K562 (cell line): ENCODE measurements around the gene SCRN2. TPM values are rescaled to one million over a fixed set of nuclear protein-coding genes. Genes with fewer than 3 reads are reported as not detected.
A peak's percentile ranks its signal among the peaks of the same experiment; 100 is the strongest.

Experiments used
- ATF7 ChIP-seq: fragments of 450-650 bp; IDR thresholded peaks from 2 replicates; pipeline ENCODE4 v1.7.1; 2014; ENCODE audit warnings: mild to moderate bottlenecking, moderate library complexity
- CC2D1A ChIP-seq: fragments of 450-650 bp; IDR thresholded peaks from 2 replicates; pipeline ENCODE4 v1.6.1; 2017; ENCODE audit warnings: mild to moderate bottlenecking
- CEBPG ChIP-seq, 3 experiments: fragments of 200-800 bp in 1 of 3; sonication (Bioruptor generic) in 1 of 3; sonication (generic) in 1 of 3; formaldehyde crosslinking in 1 of 3; IDR thresholded peaks in 2 of 3; conservative IDR thresholded peaks in 1 of 3; 2 replicates each; pipeline versions ENCODE4 v1.6.1 to v1.8.0; 2016 to 2022; ENCODE audit warnings: missing compliant biosample characterization in 2 of 3, missing genetic modification characterization in 2 of 3, mild to moderate bottlenecking in 1 of 3, missing genetic modification reagents in 1 of 3
- CTBP1 ChIP-seq: fragments of 450-650 bp; IDR thresholded peaks from 2 replicates; pipeline ENCODE4 v1.6.1; 2016; ENCODE audit warnings: borderline replicate concordance
- CXXC5 ChIP-seq: fragments of 250-450 bp; sonication (Bioruptor Pico); IDR thresholded peaks from 2 replicates; pipeline ENCODE4 v1.8.0; 2022; ENCODE audit warnings: inconsistent platforms, mild to moderate bottlenecking, moderate library complexity
- FOSL1 ChIP-seq: fragments of 200-800 bp; sonication (Bioruptor generic); conservative IDR thresholded peaks from 2 replicates; pipeline ENCODE4 v1.6.1; 2016; ENCODE audit warnings: missing genetic modification characterization, missing compliant biosample characterization
- FOXK2 ChIP-seq, 2 experiments: fragments of 450-650 bp; IDR thresholded peaks in 1 of 2; conservative IDR thresholded peaks in 1 of 2; 2 replicates each; pipeline ENCODE4 v1.6.1; 2016; ENCODE audit warnings: low read depth in 2 of 2, mild to moderate bottlenecking in 1 of 2
- HSF4 ChIP-seq: fragments of 250-450 bp; sonication (Bioruptor Pico); IDR thresholded peaks from 2 replicates; pipeline ENCODE4 v2.1.2; 2022; ENCODE audit warnings: mild to moderate bottlenecking, moderate library complexity, borderline replicate concordance
- LCOR ChIP-seq: sonication (generic); formaldehyde crosslinking; IDR thresholded peaks from 2 replicates; pipeline ENCODE4 v1.8.0; 2022; ENCODE audit warnings: mild to moderate bottlenecking, missing genetic modification reagents
- MTA2 ChIP-seq: fragments of 450-650 bp; IDR thresholded peaks from 2 replicates; pipeline ENCODE4 v1.6.1; 2016; ENCODE audit warnings: low read depth
- MTA3 ChIP-seq: fragments of 450-650 bp; formaldehyde crosslinking; IDR thresholded peaks from 2 replicates; pipeline ENCODE4 v1.6.1; 2017; ENCODE audit warnings: mild to moderate bottlenecking, borderline replicate concordance
- NCOA4 ChIP-seq: fragments of 450-650 bp; IDR thresholded peaks from 2 replicates; pipeline ENCODE4 v1.6.1; 2018; ENCODE audit warnings: mild to moderate bottlenecking; ENCODE audit not compliant: partially characterized antibody
- NFYB ChIP-seq: IDR thresholded peaks from 2 replicates; pipeline ENCODE4 v1.6.1; 2011; ENCODE audit warnings: mild to moderate bottlenecking, moderate library complexity; ENCODE audit not compliant: insufficient read length; ENCODE audit errors: extremely low read depth
- RBBP5 ChIP-seq: fragments of 200-600 bp; sonication (generic); IDR thresholded peaks from 2 replicates; pipeline ENCODE4 v1.6.1; 2012; ENCODE audit warnings: borderline replicate concordance, mild to moderate bottlenecking, low read length, control low read depth, inconsistent platforms; ENCODE audit not compliant: insufficient read depth, poor library complexity, severe bottlenecking
- RBFOX2 ChIP-seq: fragments of 200-400 bp; formaldehyde crosslinking; IDR thresholded peaks from 2 replicates; pipeline ENCODE4 v1.6.1; 2017; ENCODE audit warnings: low read depth, mild to moderate bottlenecking, low read length, moderate library complexity
- RCOR1 ChIP-seq, 2 experiments: IDR thresholded peaks; 2 replicates each; pipeline ENCODE4 v1.6.1; 2012; ENCODE audit warnings: low read depth in 2 of 2, low read length in 2 of 2, borderline replicate concordance in 1 of 2, improper control_type of control experiment in 1 of 2
- TAF15 ChIP-seq: fragments of 200-400 bp; formaldehyde crosslinking; IDR thresholded peaks from 2 replicates; pipeline ENCODE4 v1.6.1; 2017; ENCODE audit warnings: mild to moderate bottlenecking, low read depth, low read length, moderate library complexity
- TBP ChIP-seq: optimal IDR thresholded peaks from 2 replicates; pipeline ENCODE3; 2011; ENCODE audit warnings: low read depth, low read length, improper control_type of control experiment
- ZNF12 ChIP-seq: sonication (generic); formaldehyde crosslinking; IDR thresholded peaks from 2 replicates; pipeline ENCODE4 v1.4.0; 2020; ENCODE audit warnings: mild to moderate bottlenecking, missing genetic modification reagents
- ZNF57 ChIP-seq: fragments of 450-650 bp; formaldehyde crosslinking; IDR thresholded peaks from 2 replicates; pipeline ENCODE4 v1.4.0; 2020; ENCODE audit warnings: mild to moderate bottlenecking, moderate library complexity
- polyA plus RNA-seq, 8 experiments: library from polyadenylated mRNA; depleted of rRNA in 4 of 8; stranded (reverse) in 5 of 8; unstranded in 3 of 8; fragments of >200 nt; fragmentation: Nextera tagmentation in 2 of 8; fragmentation: Illumina TruSeq in 1 of 8; extraction: Ambion mirVana in 2 of 8; extraction: Trizol in 1 of 8; gene quantifications; 2 replicates each; pipeline versions ENCODE4 v1.2.1 to v1.2.3, GENCODE V29; 2011 to 2014; ENCODE audit warnings: inconsistent platforms in 1 of 8, missing spikeins in 1 of 8
- total RNA-seq, 7 experiments: library from RNA; depleted of rRNA in 6 of 7; stranded (reverse); fragments of >200 nt in 6 of 7; fragmentation: Illumina TruSeq in 2 of 7; extraction: Trizol in 2 of 7; gene quantifications; 2 replicates each; pipeline versions ENCODE4 v1.2.1 to v1.2.3, GENCODE V29; 2011 to 2021; ENCODE audit warnings: low replicate concordance in 1 of 7
- TF ChIP-seq, protein P1 (sequence below): fragments of 450-650 bp; IDR thresholded peaks from 2 replicates; pipeline ENCODE4 v1.6.1; 2014; ENCODE audit warnings: low read depth, mild to moderate bottlenecking, moderate library complexity, borderline replicate concordance
- TF ChIP-seq, protein P2 (sequence below): fragments of 250-450 bp; sonication (Bioruptor Pico); IDR thresholded peaks from 2 replicates; pipeline ENCODE4 v1.4.0; 2020; ENCODE audit warnings: mild to moderate bottlenecking, moderate library complexity

SCRN2 gene
- total and polyA plus RNA-seq, 9 of the 15 experiments (the other 6 are each of a cell fraction or from before 2014, with no cell fraction given): 0.25 to 32.9 (median 13.6) TPM

DNA sequence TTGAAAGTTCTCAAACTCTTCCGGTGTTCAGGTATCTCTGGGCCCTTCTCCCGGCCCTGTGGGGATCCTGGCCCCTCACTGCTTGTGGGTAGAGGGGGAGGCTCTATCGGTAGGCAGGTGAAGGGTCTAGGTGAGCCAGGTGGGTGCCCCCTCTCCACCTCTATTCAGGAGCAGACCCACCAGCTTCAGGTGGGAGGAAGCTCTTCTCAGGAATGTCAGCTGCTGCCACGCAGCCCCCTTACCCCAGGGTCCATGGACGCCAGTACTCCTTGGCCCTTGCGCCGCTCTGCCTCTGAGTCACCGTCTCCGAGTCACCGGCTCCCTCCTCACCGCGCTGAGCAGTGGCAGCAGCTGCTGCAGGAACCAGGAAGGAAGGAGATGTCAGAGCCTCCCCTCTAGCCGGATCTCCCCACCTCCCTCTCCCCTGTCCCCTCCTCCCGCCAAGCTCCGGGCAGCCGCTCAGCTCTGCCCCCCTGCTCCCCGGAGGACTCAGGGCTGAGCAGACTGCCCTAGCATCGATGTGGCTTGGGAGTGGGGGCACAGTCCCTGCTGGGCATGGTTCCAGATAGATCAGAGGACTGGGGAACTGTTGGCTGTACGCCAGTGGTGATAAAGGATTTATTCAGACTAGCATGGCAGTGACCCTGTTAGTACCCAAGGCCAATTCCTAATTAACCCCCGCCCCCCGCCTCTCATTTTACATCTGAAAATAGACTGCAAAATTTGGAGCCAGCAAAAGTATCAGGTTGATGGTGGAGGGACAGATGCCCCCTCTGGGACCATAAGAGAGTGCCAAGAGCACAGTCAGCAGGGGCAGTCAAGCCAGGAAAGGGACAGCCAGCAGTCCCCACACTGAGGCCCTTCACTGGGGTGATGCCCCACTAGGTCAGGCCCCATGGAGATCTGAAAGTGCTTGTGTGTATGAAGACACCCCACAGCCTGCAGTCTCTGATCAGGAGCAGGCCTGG lies 19.4 kb downstream of the SCRN2 start, which contains the start of gene OSBPL7 (continued):
- no peak for TF ChIP-seq ZNF57
- TF ChIP-seq FOSL1 (tag): peak; percentile 89
- TF ChIP-seq RCOR1 (IDR thresholded peaks at IDR 0.05; ENCODE audit: borderline replicate concordance in 1 of 2, low read depth in 2 of 2, low read length in 2 of 2): 0 out of 4 replicates have a peak, but pooled peaks of 1 of the 2 experiments have one; percentile 39
- no peak for TF ChIP-seq CEBPG (CRISPR knock-in tag; IDR thresholded peaks at IDR 0.05)
- TF ChIP-seq CEBPG (tag; conservative IDR thresholded peaks at IDR 0.05 in 1 of 2, IDR thresholded peaks at IDR 0.05 in 1 of 2): no peak
- TF ChIP-seq LCOR (CRISPR knock-in tag): no peak
- TF ChIP-seq, protein P1, sequence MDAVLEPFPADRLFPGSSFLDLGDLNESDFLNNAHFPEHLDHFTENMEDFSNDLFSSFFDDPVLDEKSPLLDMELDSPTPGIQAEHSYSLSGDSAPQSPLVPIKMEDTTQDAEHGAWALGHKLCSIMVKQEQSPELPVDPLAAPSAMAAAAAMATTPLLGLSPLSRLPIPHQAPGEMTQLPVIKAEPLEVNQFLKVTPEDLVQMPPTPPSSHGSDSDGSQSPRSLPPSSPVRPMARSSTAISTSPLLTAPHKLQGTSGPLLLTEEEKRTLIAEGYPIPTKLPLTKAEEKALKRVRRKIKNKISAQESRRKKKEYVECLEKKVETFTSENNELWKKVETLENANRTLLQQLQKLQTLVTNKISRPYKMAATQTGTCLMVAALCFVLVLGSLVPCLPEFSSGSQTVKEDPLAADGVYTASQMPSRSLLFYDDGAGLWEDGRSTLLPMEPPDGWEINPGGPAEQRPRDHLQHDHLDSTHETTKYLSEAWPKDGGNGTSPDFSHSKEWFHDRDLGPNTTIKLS: peak; percentile 47; the same call in 1 of the 2 replicates
- TF ChIP-seq CC2D1A: no peak
- peak in 1 of 2 experiments; percentile 29; a peak in 1 of 4 replicates for TF ChIP-seq FOXK2 (conservative IDR thresholded peaks at IDR 0.05 in 1 of 2, IDR thresholded peaks at IDR 0.05 in 1 of 2; ENCODE audit: low read depth in 2 of 2)
- TF ChIP-seq ATF7: peak; percentile 73
- TF ChIP-seq, protein P2, sequence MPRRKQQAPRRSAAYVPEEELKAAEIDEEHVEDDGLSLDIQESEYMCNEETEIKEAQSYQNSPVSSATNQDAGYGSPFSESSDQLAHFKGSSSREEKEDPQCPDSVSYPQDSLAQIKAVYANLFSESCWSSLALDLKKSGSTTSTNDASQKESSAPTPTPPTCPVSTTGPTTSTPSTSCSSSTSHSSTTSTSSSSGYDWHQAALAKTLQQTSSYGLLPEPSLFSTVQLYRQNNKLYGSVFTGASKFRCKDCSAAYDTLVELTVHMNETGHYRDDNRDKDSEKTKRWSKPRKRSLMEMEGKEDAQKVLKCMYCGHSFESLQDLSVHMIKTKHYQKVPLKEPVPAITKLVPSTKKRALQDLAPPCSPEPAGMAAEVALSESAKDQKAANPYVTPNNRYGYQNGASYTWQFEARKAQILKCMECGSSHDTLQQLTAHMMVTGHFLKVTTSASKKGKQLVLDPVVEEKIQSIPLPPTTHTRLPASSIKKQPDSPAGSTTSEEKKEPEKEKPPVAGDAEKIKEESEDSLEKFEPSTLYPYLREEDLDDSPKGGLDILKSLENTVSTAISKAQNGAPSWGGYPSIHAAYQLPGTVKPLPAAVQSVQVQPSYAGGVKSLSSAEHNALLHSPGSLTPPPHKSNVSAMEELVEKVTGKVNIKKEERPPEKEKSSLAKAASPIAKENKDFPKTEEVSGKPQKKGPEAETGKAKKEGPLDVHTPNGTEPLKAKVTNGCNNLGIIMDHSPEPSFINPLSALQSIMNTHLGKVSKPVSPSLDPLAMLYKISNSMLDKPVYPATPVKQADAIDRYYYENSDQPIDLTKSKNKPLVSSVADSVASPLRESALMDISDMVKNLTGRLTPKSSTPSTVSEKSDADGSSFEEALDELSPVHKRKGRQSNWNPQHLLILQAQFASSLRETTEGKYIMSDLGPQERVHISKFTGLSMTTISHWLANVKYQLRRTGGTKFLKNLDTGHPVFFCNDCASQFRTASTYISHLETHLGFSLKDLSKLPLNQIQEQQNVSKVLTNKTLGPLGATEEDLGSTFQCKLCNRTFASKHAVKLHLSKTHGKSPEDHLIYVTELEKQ (CRISPR knock-in tag): no peak
- no peak for TF ChIP-seq TAF15
- TF ChIP-seq ZNF12: peak; percentile 47; the same call in 1 of the 2 replicates
- TF ChIP-seq MTA3: peak; percentile 70; the same call in 1 of the 2 replicates
- no peak for TF ChIP-seq NFYB
- peak; percentile 50 for TF ChIP-seq TBP
- peak; percentile 62; the same call in 1 of the 2 replicates for TF ChIP-seq CTBP1
- peak; percentile 79 for TF ChIP-seq RBFOX2
- no peak for TF ChIP-seq HSF4 (CRISPR knock-in tag)
- peak; percentile 29 for TF ChIP-seq RBBP5
- peak; percentile 28; the same call in 1 of the 2 replicates for TF ChIP-seq CXXC5
- no peak for TF ChIP-seq NCOA4
- no peak for TF ChIP-seq MTA2
